GM11168 (cell line): ENCODE data around the gene S100A5.

Experiments
- in situ Hi-C: fragments of 300-500 bp; cut with MboI; formaldehyde crosslinking; loops from one replicate; pipeline ENCODE4 v1.12.0; 2022; ENCODE audit warnings: low sequenced_read_pairs; ENCODE audit not compliant: unreplicated experiment

The S100A5 gene

DNA sequence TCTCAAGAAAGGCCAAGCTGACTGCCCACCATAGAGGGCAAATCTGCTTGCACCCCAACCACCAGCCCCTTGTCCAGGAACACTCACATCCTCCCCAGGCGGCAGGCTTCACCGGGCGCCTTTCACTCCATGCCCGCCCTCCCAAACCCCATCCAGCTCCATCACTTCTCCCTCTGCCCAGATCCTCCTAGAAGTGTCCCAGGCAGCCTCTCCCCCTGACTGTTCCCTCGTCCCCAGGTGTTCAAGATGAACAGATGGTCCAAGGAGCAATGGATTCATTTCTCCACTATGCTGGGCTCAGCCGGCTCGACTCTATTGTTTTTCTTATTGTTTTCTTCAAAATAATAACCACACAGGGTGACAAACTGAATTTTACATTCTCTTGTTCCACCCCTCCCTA is 27.1 kb downstream of the S100A5 start:
- in situ Hi-C loops, result loop anchor here (25.0 kb wide), 1 partner anchor 474 kb away; the partner anchor contains the start of genes JTB, RAB13 and RPS27

DNA sequence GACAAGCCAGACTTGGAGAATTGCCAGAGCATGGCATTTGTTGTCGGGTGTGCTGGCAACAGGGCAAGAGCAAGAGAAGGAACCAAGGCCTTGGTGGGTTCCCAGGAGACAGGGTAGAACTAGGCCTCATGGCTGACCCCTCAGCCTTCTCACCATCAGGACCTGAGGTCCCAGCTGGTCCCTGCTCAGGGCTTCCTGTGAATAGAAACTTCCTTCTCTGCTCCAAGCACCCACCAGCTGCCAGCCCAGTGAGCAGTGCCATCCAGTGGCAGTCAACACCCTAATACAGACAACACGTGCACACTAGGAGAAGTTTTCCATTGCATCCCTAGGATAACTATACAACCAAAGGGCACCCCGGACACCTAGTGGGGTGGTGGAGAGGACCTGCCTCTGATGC is 27.7 kb downstream of the S100A5 start:
- in situ Hi-C loops, result loop anchor here (25.0 kb wide), 1 partner anchor 474 kb away; the partner anchor contains the start of genes JTB, RAB13 and RPS27

DNA sequence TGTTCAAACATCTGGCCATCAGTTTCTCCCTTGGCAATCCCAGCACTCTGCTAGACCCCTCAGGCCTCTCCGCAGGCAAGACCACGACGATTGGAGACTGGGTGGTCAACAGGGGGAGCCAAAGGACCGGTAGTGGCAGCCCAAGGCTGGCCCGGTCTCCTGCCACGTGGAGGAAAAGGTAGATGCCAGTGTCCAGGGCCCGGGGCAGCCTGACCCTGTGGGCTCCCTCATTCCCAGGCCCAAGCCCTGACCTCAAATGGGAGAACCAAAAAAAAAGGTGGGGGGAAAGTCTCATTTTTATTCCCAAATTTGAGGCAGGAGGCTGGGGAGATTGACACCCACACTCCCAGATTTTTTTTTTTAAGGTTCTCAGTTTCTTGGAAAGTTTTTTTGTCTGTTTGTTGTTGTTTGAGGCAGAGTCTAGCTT is 29.7 kb downstream of the S100A5 start:
- in situ Hi-C loops, result loop anchor here (25.0 kb wide), 1 partner anchor 476 kb away; the partner anchor contains the start of genes JTB, RAB13 and RPS27

GRCh38 chr1:153509729-153510354 is 30.9 kb downstream of the S100A5 start:
- in situ Hi-C loops, result loop anchor here (5.0 to 25.0 kb wide), 2 partner anchors 52 to 477 kb away; partner anchors contain the start of genes JTB, RAB13 and RPS27

- in situ Hi-C loops, result loop anchor here (5.0 to 25.0 kb wide), 2 partner anchors 53 to 478 kb away; partner anchors contain the start of genes JTB, RAB13 and RPS27
Observed at GRCh38 chr1:153509036-153509435, 31.7 kb downstream of the S100A5 start.

GRCh38 chr1:153507926-153508583 is 32.7 kb downstream of the S100A5 start:
- in situ Hi-C loops, result loop anchor here (5.0 to 25.0 kb wide), 2 partner anchors 54 to 479 kb away; partner anchors contain the start of genes JTB, RAB13 and RPS27

- in situ Hi-C loops, result loop anchor here (5.0 to 25.0 kb wide), 2 partner anchors 55 to 480 kb away; partner anchors contain the start of genes JTB, RAB13 and RPS27
Observed at GRCh38 chr1:153506831-153507413, 33.8 kb downstream of the S100A5 start.

GRCh38 chr1:153506386-153506785 is 34.3 kb downstream of the S100A5 start:
- in situ Hi-C loops, result loop anchor here (5.0 to 25.0 kb wide), 2 partner anchors 56 to 481 kb away; partner anchors contain the start of genes JTB, RAB13 and RPS27

GRCh38 chr1:153505576-153505975 is 35.2 kb downstream of the S100A5 start:
- in situ Hi-C loops, result loop anchor here (5.0 to 25.0 kb wide), 2 partner anchors 57 to 482 kb away; partner anchors contain the start of genes JTB, RAB13 and RPS27

DNA sequence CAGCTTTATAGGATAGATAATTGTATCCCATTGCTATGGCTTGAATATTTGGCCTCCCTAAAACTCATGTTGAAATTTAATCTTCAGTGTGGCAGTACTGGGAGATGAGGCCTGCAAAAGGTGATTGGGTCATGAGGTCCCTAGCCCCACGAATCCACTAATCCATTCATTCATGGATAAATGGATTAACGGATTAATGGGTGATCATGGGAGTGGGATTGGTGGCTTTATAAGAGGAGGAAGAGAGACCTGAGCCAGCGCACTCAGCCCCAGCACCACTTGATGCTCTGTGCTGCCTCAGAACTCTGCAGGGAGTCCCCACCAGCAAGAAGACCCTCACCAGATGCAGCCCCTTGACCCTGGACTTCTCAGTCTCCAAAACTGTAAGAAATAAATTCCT is 37.0 kb downstream of the S100A5 start:
- in situ Hi-C loops, result loop anchor here (25.0 kb wide), 1 partner anchor 484 kb away; the partner anchor contains the start of genes JTB, RAB13 and RPS27

- in situ Hi-C loops, result no loop called here
Observed at GRCh38 chr1:153498746-153499145, 42.0 kb downstream of the S100A5 start.

GRCh38 chr1:153495536-153495935 is 45.2 kb downstream of the S100A5 start:
- in situ Hi-C loops, result no loop called here

DNA sequence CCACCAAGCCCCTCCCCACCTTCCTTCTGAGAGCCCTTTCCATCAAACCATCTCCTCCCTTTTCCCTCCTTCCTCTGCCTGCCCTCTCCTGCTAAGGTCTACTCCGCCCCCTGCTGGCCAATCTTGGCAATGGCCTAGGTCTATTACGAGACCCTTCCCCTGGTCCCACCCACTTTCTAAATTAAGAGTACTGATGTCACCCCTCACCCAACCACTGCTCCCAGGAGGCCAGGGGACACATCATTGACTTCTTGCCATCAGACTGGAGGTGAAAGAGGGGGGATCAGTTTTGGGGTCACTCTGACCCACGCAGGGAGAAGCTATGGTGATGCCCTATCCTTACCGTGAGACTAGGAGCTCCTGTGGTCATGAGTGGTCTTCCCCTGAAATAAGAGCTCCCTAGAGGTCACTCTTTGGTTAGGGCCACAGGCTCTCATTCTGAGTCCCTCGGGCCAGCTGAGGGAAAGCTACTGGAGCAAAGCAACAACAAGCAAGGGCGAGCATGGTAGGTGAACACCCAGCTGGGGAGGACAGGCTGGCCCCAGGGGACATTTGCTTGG is 45.7 kb downstream of the S100A5 start:
- in situ Hi-C loops, result no loop called here

- in situ Hi-C loops, result no loop called here
Observed at GRCh38 chr1:153493343-153493960, 47.3 kb downstream of the S100A5 start.

GRCh38 chr1:153490272-153491051 is 50.3 kb downstream of the S100A5 start:
- in situ Hi-C loops, result no loop called here

- in situ Hi-C loops, result loop anchor here (5.0 kb wide), 1 partner anchor 136 kb away; no protein-coding TSS in a partner anchor
Observed at GRCh38 chr1:153488731-153489130, 52.0 kb downstream of the S100A5 start.

GRCh38 chr1:153487707-153488106 is 53.0 kb downstream of the S100A5 start:
- in situ Hi-C loops, result loop anchor here (5.0 kb wide), 1 partner anchor 135 kb away; no protein-coding TSS in a partner anchor
